WTC11 (cell line): ENCODE data around the gene CAMK2B. TPM values are rescaled to one million over a fixed set of nuclear protein-coding genes. Genes with fewer than 3 reads are reported as not detected.

Experiments
- ATAC-seq: fragments of 200-7000 bp; cut with Tn5 transposase; 2 replicates; pipeline ENCODE4 v1.10.0; 2021; ENCODE audit warnings: mild to moderate bottlenecking, moderate library complexity
- CTCF ChIA-PET: fragments of 300-600 bp; sonication (Branson Sonifier 250); formaldehyde crosslinking; loops from one replicate; lab custom pipeline; 2021; ENCODE audit warnings: antibody characterized with exemption; lab: Charles Lee
- POLR2A ChIA-PET: fragments of 350-600 bp; sonication (Branson Sonifier 250); formaldehyde crosslinking; loops from one replicate; lab custom pipeline; 2021; ENCODE audit warnings: antibody characterized with exemption; lab: Charles Lee
- DNase-seq: peaks from one replicate; pipeline ENCODE4 v3.0.0; 2021; ENCODE audit warnings: low spot score
- H3K27ac Mint-ChIP-seq: 2 replicates; pipeline ENCODE4 v1.8.0; 2021; ENCODE audit warnings: mixed read lengths
- H3K27me3 Mint-ChIP-seq: 2 replicates; pipeline ENCODE4 v1.8.0; 2021; ENCODE audit warnings: low read depth, mild to moderate bottlenecking, moderate library complexity, mixed read lengths
- H3K36me3 Mint-ChIP-seq: 2 replicates; pipeline ENCODE4 v1.8.0; 2021; ENCODE audit warnings: mixed read lengths
- H3K4me1 Mint-ChIP-seq: 2 replicates; pipeline ENCODE4 v1.8.0; 2022; ENCODE audit warnings: mixed read lengths
- H3K4me3 Mint-ChIP-seq: 2 replicates; pipeline ENCODE4 v1.8.0; 2021; ENCODE audit warnings: mild to moderate bottlenecking, moderate library complexity, mixed read lengths
- H3K9me3 Mint-ChIP-seq: 2 replicates; pipeline ENCODE4 v1.8.0; 2021; ENCODE audit warnings: mixed read lengths
- CREB1 ChIP-seq: sonication (generic); formaldehyde crosslinking; IDR thresholded peaks from 2 replicates; pipeline ENCODE4 v1.8.0; 2023; ENCODE audit warnings: mild to moderate bottlenecking, missing genetic modification reagents
- ERG ChIP-seq: fragments of 250-450 bp; sonication (Bioruptor Pico); IDR thresholded peaks from 2 replicates; pipeline ENCODE4 v1.8.0; 2021; ENCODE audit warnings: mild to moderate bottlenecking
- ESRRA ChIP-seq: sonication (generic); formaldehyde crosslinking; IDR thresholded peaks from 2 replicates; pipeline ENCODE4 v1.8.1; 2022; ENCODE audit warnings: mild to moderate bottlenecking, missing genetic modification reagents, borderline replicate concordance
- FOXP1 ChIP-seq: sonication (generic); formaldehyde crosslinking; IDR thresholded peaks from 2 replicates; pipeline ENCODE4 v1.8.0; 2022; ENCODE audit warnings: missing genetic modification reagents, mild to moderate bottlenecking, moderate library complexity, borderline replicate concordance
- GABPB1 ChIP-seq: sonication (generic); formaldehyde crosslinking; IDR thresholded peaks from 2 replicates; pipeline ENCODE4 v1.8.1; 2023; ENCODE audit warnings: mild to moderate bottlenecking, missing genetic modification reagents
- HMGA2 ChIP-seq: fragments of 250-450 bp; sonication (Bioruptor Pico); IDR thresholded peaks from 2 replicates; pipeline ENCODE4 v1.4.0; 2021; ENCODE audit warnings: mild to moderate bottlenecking, moderate library complexity
- IRF1 ChIP-seq: sonication (generic); formaldehyde crosslinking; IDR thresholded peaks from 2 replicates; pipeline ENCODE4 v1.8.0; 2023; ENCODE audit warnings: missing genetic modification reagents
- MLX ChIP-seq: sonication (generic); formaldehyde crosslinking; IDR thresholded peaks from 2 replicates; pipeline ENCODE4 v1.8.1; 2023; ENCODE audit warnings: mild to moderate bottlenecking, missing genetic modification reagents, moderate library complexity
- NFYB ChIP-seq: sonication (generic); formaldehyde crosslinking; conservative IDR thresholded peaks from 2 replicates; pipeline ENCODE4 v1.8.0; 2022; ENCODE audit warnings: low read depth, missing genetic modification reagents
- TP53 ChIP-seq: sonication (generic); formaldehyde crosslinking; IDR thresholded peaks from 2 replicates; pipeline ENCODE4 v1.8.1; 2023; ENCODE audit warnings: mild to moderate bottlenecking, missing genetic modification reagents
- ZNF121 ChIP-seq: sonication (generic); formaldehyde crosslinking; IDR thresholded peaks from 2 replicates; pipeline ENCODE4 v1.8.0; 2023; ENCODE audit warnings: missing genetic modification reagents
- ZNF263 ChIP-seq: sonication (generic); formaldehyde crosslinking; IDR thresholded peaks from 2 replicates; pipeline ENCODE4 v1.8.1; 2022; ENCODE audit warnings: low read depth, mild to moderate bottlenecking, moderate library complexity, missing genetic modification reagents
- ZNF416 ChIP-seq: fragments of 250-450 bp; sonication (Bioruptor Pico); IDR thresholded peaks from 2 replicates; pipeline ENCODE4 v1.9.0; 2021; ENCODE audit warnings: mild to moderate bottlenecking, inconsistent platforms
- ZNF532 ChIP-seq: fragments of 250-450 bp; sonication (Bioruptor Pico); IDR thresholded peaks from 2 replicates; pipeline ENCODE4 v1.9.0; 2021; ENCODE audit warnings: mild to moderate bottlenecking, borderline replicate concordance
- total RNA-seq: library from RNA; stranded (reverse); gene quantifications from 3 replicates; pipeline ENCODE4 v1.2.3, GENCODE V29; 2021
- TF ChIP-seq, protein P1 (sequence below): sonication (generic); formaldehyde crosslinking; IDR thresholded peaks from 2 replicates; pipeline ENCODE4 v1.8.1; 2023; ENCODE audit warnings: mild to moderate bottlenecking, missing genetic modification reagents, borderline replicate concordance
- TF ChIP-seq, protein P2 (sequence below): sonication (generic); formaldehyde crosslinking; IDR thresholded peaks from 2 replicates; pipeline ENCODE4 v1.8.0; 2022; ENCODE audit warnings: mild to moderate bottlenecking, missing genetic modification reagents
- TF ChIP-seq, protein P3 (sequence below): sonication (generic); formaldehyde crosslinking; IDR thresholded peaks from 2 replicates; pipeline ENCODE4 v1.8.1; 2023; ENCODE audit warnings: mild to moderate bottlenecking, missing genetic modification reagents
- TF ChIP-seq, protein P4 (sequence below): fragments of 250-450 bp; sonication (Bioruptor Pico); IDR thresholded peaks from 2 replicates; pipeline ENCODE4 v1.9.0; 2021; ENCODE audit warnings: mild to moderate bottlenecking

CAMK2B gene
- total RNA-seq, 1 experiment from 2014 or later = 0.44 TPM

GRCh38 chr7:44286182-44286617 lies 39.2 kb downstream of the CAMK2B start:
- no peaks in the 10 kb centered on the region for H3K36me3 Mint-ChIP-seq
- H3K9me3 Mint-ChIP-seq = no peaks in the 10 kb centered on the region
- H3K4me1 Mint-ChIP-seq = no peaks in the 10 kb centered on the region
- ChIA-PET CTCF (interaction anchor here (1.0 to 1.4 kb wide), 10 partner anchors 10 to 116 kb away, joined by 3 to 7 read pairs (median 4); no protein-coding TSS in a partner anchor), POLR2A (no interaction called here)
- no peaks in the 10 kb centered on the region for H3K27me3 Mint-ChIP-seq
- no peak overlapping the region for H3K4me3 Mint-ChIP-seq
- no peak overlapping the region for H3K27ac Mint-ChIP-seq
- TF ChIP-seq ZNF121 (CRISPR knock-in tag) (no peak), ERG (CRISPR knock-in tag) (no peak), HMGA2 (CRISPR knock-in tag) (no peak), NFYB (no peak), FOXP1 (no peak), MLX (CRISPR knock-in tag) (no peak)
- TF ChIP-seq, protein P1, sequence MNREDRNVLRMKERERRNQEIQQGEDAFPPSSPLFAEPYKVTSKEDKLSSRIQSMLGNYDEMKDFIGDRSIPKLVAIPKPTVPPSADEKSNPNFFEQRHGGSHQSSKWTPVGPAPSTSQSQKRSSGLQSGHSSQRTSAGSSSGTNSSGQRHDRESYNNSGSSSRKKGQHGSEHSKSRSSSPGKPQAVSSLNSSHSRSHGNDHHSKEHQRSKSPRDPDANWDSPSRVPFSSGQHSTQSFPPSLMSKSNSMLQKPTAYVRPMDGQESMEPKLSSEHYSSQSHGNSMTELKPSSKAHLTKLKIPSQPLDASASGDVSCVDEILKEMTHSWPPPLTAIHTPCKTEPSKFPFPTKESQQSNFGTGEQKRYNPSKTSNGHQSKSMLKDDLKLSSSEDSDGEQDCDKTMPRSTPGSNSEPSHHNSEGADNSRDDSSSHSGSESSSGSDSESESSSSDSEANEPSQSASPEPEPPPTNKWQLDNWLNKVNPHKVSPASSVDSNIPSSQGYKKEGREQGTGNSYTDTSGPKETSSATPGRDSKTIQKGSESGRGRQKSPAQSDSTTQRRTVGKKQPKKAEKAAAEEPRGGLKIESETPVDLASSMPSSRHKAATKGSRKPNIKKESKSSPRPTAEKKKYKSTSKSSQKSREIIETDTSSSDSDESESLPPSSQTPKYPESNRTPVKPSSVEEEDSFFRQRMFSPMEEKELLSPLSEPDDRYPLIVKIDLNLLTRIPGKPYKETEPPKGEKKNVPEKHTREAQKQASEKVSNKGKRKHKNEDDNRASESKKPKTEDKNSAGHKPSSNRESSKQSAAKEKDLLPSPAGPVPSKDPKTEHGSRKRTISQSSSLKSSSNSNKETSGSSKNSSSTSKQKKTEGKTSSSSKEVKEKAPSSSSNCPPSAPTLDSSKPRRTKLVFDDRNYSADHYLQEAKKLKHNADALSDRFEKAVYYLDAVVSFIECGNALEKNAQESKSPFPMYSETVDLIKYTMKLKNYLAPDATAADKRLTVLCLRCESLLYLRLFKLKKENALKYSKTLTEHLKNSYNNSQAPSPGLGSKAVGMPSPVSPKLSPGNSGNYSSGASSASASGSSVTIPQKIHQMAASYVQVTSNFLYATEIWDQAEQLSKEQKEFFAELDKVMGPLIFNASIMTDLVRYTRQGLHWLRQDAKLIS = no peak
- TF ChIP-seq, protein P2, sequence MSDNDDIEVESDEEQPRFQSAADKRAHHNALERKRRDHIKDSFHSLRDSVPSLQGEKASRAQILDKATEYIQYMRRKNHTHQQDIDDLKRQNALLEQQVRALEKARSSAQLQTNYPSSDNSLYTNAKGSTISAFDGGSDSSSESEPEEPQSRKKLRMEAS (CRISPR knock-in tag) = no peak
- ATAC-seq (peak; percentile 79), DNase-seq (peak; percentile 36)

DNA sequence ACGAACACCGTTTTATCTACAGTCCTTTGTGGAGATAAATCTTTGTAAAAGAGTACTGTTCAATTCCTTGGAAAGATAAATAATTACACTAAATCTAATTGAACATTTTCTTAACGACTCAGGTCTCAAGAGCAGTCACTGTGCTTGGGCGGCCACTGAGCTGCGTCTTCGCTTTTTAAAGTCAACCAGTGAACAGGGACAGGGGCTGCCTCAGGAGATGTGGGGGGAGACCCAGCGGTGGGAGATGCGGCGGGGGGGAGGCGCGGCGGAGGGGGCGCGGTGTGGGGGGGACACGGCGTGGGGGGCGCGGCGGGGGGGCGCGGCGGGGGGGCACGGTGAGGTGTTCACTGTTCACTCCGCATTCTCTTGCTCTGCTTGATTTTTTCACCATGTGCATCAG lies 39.8 kb downstream of the CAMK2B start:
- Mint-ChIP-seq H3K27ac (no peak overlapping the region), H3K4me1 (no peaks in the 10 kb centered on the region), H3K36me3 (no peaks in the 10 kb centered on the region), H3K27me3 (no peaks in the 10 kb centered on the region), H3K9me3 (no peaks in the 10 kb centered on the region), H3K4me3 (no peak overlapping the region)
- ATAC-seq = no peak
- ChIA-PET POLR2A (no interaction called here), CTCF (interaction anchor here (0.7 to 1.4 kb wide), 10 partner anchors 9 to 221 kb away, joined by 3 to 7 read pairs (median 4); no protein-coding TSS in a partner anchor)
- DNase-seq = peak; percentile 2
- no peak for TF ChIP-seq CREB1 (CRISPR knock-in tag)
- TF ChIP-seq TP53 (CRISPR knock-in tag) = no peak
- no peak for TF ChIP-seq ZNF532 (CRISPR knock-in tag)
- no peak for TF ChIP-seq IRF1 (CRISPR knock-in tag)
- TF ChIP-seq, protein P2 (CRISPR knock-in tag) = no peak
- TF ChIP-seq, protein P3, sequence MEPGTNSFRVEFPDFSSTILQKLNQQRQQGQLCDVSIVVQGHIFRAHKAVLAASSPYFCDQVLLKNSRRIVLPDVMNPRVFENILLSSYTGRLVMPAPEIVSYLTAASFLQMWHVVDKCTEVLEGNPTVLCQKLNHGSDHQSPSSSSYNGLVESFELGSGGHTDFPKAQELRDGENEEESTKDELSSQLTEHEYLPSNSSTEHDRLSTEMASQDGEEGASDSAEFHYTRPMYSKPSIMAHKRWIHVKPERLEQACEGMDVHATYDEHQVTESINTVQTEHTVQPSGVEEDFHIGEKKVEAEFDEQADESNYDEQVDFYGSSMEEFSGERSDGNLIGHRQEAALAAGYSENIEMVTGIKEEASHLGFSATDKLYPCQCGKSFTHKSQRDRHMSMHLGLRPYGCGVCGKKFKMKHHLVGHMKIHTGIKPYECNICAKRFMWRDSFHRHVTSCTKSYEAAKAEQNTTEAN (CRISPR knock-in tag) = no peak
- TF ChIP-seq ESRRA = no peak
- TF ChIP-seq, protein P4, sequence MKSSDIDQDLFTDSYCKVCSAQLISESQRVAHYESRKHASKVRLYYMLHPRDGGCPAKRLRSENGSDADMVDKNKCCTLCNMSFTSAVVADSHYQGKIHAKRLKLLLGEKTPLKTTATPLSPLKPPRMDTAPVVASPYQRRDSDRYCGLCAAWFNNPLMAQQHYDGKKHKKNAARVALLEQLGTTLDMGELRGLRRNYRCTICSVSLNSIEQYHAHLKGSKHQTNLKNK (CRISPR knock-in tag) = no peak
- no peak for TF ChIP-seq ZNF121 (CRISPR knock-in tag)
- TF ChIP-seq HMGA2 (CRISPR knock-in tag) = no peak
- no peak for TF ChIP-seq ZNF263 (CRISPR knock-in tag)
- no peak for TF ChIP-seq GABPB1 (CRISPR knock-in tag)
- no peak for TF ChIP-seq ZNF416 (CRISPR knock-in tag)
